ENCODE results near the gene RND2. TPM values are rescaled to one million over a fixed set of nuclear protein-coding genes. Genes with fewer than 3 reads are reported as not detected.

RND2 gene
- total RNA-seq, 1 donor from 2014 or later, result 7.1 TPM

DNA sequence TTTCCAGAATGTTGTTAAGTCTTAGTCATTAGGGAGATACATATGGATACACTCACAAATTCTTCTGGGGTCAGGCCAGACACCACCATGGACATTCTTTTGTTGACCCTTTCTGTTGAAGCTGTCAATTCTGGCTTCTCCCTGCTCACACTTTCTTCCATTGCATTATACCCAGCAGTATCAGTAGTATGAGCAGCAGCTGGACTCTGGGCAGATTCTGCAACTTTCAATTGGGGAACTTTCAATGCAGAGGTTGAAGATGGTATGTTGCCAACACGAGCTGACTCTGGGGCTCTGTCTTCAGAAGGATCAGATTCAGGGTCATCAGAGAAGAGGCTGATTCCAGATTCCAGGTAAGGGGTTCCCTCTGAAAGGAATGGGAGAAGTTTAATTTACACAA is 45.8 kb downstream of the RND2 start:
- Mint-ChIP-seq H3K4me3 (no peak overlapping the region), H3K27ac (no peak overlapping the region), H3K9me3 (no peaks in the 10 kb centered on the region), H3K4me1 (ENCODE audit: unreplicated experiment) (no peaks in the 10 kb centered on the region), H3K36me3 (no peaks in the 10 kb centered on the region), H3K27me3 (no peaks in the 10 kb centered on the region)
- no peak for DNase-seq (ENCODE audit: extremely low spot score, unreplicated experiment)
- TF ChIP-seq, protein P1, sequence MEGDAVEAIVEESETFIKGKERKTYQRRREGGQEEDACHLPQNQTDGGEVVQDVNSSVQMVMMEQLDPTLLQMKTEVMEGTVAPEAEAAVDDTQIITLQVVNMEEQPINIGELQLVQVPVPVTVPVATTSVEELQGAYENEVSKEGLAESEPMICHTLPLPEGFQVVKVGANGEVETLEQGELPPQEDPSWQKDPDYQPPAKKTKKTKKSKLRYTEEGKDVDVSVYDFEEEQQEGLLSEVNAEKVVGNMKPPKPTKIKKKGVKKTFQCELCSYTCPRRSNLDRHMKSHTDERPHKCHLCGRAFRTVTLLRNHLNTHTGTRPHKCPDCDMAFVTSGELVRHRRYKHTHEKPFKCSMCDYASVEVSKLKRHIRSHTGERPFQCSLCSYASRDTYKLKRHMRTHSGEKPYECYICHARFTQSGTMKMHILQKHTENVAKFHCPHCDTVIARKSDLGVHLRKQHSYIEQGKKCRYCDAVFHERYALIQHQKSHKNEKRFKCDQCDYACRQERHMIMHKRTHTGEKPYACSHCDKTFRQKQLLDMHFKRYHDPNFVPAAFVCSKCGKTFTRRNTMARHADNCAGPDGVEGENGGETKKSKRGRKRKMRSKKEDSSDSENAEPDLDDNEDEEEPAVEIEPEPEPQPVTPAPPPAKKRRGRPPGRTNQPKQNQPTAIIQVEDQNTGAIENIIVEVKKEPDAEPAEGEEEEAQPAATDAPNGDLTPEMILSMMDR (conservative IDR thresholded peaks at IDR 0.05), result no peak

DNA sequence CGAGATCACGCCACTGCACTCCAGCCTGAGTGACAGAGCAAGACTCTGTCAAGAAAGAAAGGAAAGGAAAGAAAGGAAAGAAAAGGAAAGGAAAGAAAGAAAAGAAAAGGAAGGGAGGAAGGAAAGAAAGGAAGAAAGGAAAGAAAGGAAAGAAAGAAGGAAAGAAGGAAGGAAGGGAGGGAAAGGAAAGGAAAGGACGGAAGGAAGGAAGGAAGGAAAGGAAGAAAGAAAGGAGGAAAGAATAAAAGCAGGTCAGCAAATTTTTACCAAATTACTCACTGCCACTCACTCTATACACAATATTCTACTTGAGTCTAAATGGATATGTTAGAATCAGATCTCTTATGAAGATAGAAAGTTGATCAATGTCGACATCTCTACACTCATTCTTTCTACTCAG is 49.8 kb downstream of the RND2 start:
- Mint-ChIP-seq H3K36me3 (no peaks in the 10 kb centered on the region), H3K27ac (no peak overlapping the region), H3K27me3 (no peaks in the 10 kb centered on the region), H3K4me3 (no peak overlapping the region), H3K4me1 (ENCODE audit: unreplicated experiment) (no peaks in the 10 kb centered on the region), H3K9me3 (no peaks in the 10 kb centered on the region)
- DNase-seq (ENCODE audit: extremely low spot score, unreplicated experiment), result no peak
- TF ChIP-seq, protein P1 (conservative IDR thresholded peaks at IDR 0.05), result no peak

DNA sequence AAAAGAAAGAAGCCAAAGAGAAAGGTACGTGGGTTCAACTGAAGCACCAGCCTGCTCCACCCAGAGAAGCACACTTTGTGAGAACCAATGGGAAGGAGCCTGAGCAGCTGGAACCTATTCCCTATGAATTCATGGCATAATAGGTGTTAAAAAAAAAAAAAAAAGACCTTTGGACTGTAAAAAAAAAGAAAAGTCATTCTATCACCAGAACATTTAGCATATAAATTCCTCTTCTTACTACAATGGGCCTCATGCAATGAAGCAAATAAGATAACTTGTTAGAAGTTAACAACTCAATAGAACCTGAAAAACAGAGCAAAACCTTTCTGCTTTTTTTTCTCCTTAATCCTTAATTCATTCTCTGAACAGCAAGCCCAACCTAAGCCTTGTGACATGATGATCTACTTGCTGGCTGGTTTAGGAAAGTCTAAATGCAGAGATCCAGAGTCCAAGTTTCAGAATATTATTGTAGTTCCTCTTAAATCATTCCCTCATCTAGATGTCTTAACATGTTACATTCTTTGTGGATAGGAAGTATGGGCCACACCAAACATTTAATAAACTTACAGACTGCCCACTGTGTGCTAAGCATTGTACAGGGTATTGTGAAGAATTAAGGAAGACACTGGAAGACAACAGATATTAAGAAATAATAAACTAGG is 54.7 kb downstream of the RND2 start:
- Mint-ChIP-seq H3K4me3 (no peak overlapping the region), H3K4me1 (ENCODE audit: unreplicated experiment) (no peaks in the 10 kb centered on the region), H3K9me3 (no peaks in the 10 kb centered on the region), H3K36me3 (no peaks in the 10 kb centered on the region), H3K27me3 (no peaks in the 10 kb centered on the region), H3K27ac (peak overlapping the region; percentile 25)
- TF ChIP-seq, protein P1 (conservative IDR thresholded peaks at IDR 0.05), result no peak
- no peak for DNase-seq (ENCODE audit: extremely low spot score, unreplicated experiment)

Other genes with a start within 250 kb of the RND2 start
- 2.7 and 4.2 TPM in 2 replicates for gene WNK4, start 244.6 kb upstream of the RND2 start, total RNA-seq (ENCODE audit: low replicate concordance)
- 82.2 and 93.9 TPM in 2 replicates for gene COA3, start 226.5 kb upstream of the RND2 start, total RNA-seq (ENCODE audit: low replicate concordance)
- gene CNTD1, start 226.4 kb upstream of the RND2 start, total RNA-seq (ENCODE audit: low replicate concordance), result 0.46 TPM in 1 of 2 replicates, not detected in the other
- 62.5 and 72.1 TPM in 2 replicates for gene BECN1, start 200.9 kb upstream of the RND2 start, total RNA-seq (ENCODE audit: low replicate concordance)
- 116 and 120 TPM in 2 replicates for gene PSME3, start 191.8 kb upstream of the RND2 start, total RNA-seq (ENCODE audit: low replicate concordance)
- 2.7 and 3.4 TPM in 2 replicates for gene AOC2, start 180.7 kb upstream of the RND2 start, total RNA-seq (ENCODE audit: low replicate concordance)
- gene AOC3, start 174.0 kb upstream of the RND2 start, total RNA-seq (ENCODE audit: low replicate concordance), result 1.5 and 2.4 TPM in 2 replicates
- gene G6PC1, start 124.4 kb upstream of the RND2 start, total RNA-seq (ENCODE audit: low replicate concordance), result 1.5 and 2.9 TPM in 2 replicates
- 37.0 and 60.0 TPM in 2 replicates for gene AARSD1, start 60.8 kb upstream of the RND2 start, total RNA-seq (ENCODE audit: low replicate concordance)
- 1.0 and 1.5 TPM in 2 replicates for gene PTGES3L, start 45.2 kb upstream of the RND2 start, total RNA-seq (ENCODE audit: low replicate concordance)
- 18.2 and 19.7 TPM in 2 replicates for gene RUNDC1, start 44.7 kb upstream of the RND2 start, total RNA-seq (ENCODE audit: low replicate concordance)
- 1,148 and 1,194 TPM in 2 replicates for gene RPL27, start 26.8 kb upstream of the RND2 start, total RNA-seq (ENCODE audit: low replicate concordance)
- gene IFI35, start 18.4 kb upstream of the RND2 start, total RNA-seq (ENCODE audit: low replicate concordance), result 6.6 and 8.8 TPM in 2 replicates
- gene VAT1, start 2.8 kb upstream of the RND2 start, total RNA-seq (ENCODE audit: low replicate concordance), result 167 and 274 TPM in 2 replicates
- 19.4 and 38.9 TPM in 2 replicates for gene BRCA1, start 100.1 kb downstream of the RND2 start, total RNA-seq (ENCODE audit: low replicate concordance)
- gene NBR1, start 146.0 kb downstream of the RND2 start, total RNA-seq (ENCODE audit: low replicate concordance), result 60.8 and 65.9 TPM in 2 replicates
- gene TMEM106A, start 186.6 kb downstream of the RND2 start, total RNA-seq (ENCODE audit: low replicate concordance), result 4.4 TPM in 2 replicates
- not detected in 2 replicates for gene CCDC200, start 203.4 kb downstream of the RND2 start, total RNA-seq (ENCODE audit: low replicate concordance)
- 3,940 and 6,478 TPM in 2 replicates for gene RNU2-1, start 208.7 kb downstream of the RND2 start, total RNA-seq (ENCODE audit: low replicate concordance)